Activated naive CD4-positive, alpha-beta T cell treated with anti-CD3 and anti-CD28 coated beads, Interleukin-2, amount 50 U/mL, for 24 hours (primary cell): ENCODE data around the gene NFAM1.

Source experiments
- H3K27ac Mint-ChIP-seq: one replicate; pipeline ENCODE4 v1.8.0; 2021; ENCODE audit warnings: mild to moderate bottlenecking, mixed read lengths
- H3K27me3 Mint-ChIP-seq: one replicate; pipeline ENCODE4 v1.8.0; 2021; ENCODE audit warnings: mixed read lengths
- H3K36me3 Mint-ChIP-seq: one replicate; pipeline ENCODE4 v1.8.0; 2021; ENCODE audit warnings: mixed read lengths
- H3K4me1 Mint-ChIP-seq: one replicate; pipeline ENCODE4 v1.8.0; 2021; ENCODE audit warnings: mixed read lengths
- H3K4me3 Mint-ChIP-seq: one replicate; pipeline ENCODE4 v1.8.0; 2021; ENCODE audit warnings: mild to moderate bottlenecking, mixed read lengths
- H3K9me3 Mint-ChIP-seq: one replicate; pipeline ENCODE4 v1.8.0; 2021; ENCODE audit warnings: mixed read lengths

NFAM1 gene

GRCh38 chr22:42408810-42409529, 23.2 kb downstream of the NFAM1 start:
- H3K4me3 Mint-ChIP-seq = no peak overlapping the region
- H3K27me3 Mint-ChIP-seq = no peaks in the 10 kb centered on the region
- no peaks in the 10 kb centered on the region for H3K9me3 Mint-ChIP-seq
- no peak overlapping the region for H3K27ac Mint-ChIP-seq
- no peaks in the 10 kb centered on the region for H3K36me3 Mint-ChIP-seq
- H3K4me1 Mint-ChIP-seq = no peaks in the 10 kb centered on the region

- no peaks in the 10 kb centered on the region for H3K4me1 Mint-ChIP-seq
- no peaks in the 10 kb centered on the region for H3K9me3 Mint-ChIP-seq
- no peaks in the 10 kb centered on the region for H3K36me3 Mint-ChIP-seq
- H3K27ac Mint-ChIP-seq = no peak overlapping the region
- H3K4me3 Mint-ChIP-seq = no peak overlapping the region
- no peaks in the 10 kb centered on the region for H3K27me3 Mint-ChIP-seq
Observed at GRCh38 chr22:42408276-42408675, 23.9 kb downstream of the NFAM1 start.

- H3K4me1 Mint-ChIP-seq = no peaks in the 10 kb centered on the region
- H3K36me3 Mint-ChIP-seq = no peaks in the 10 kb centered on the region
- no peak overlapping the region for H3K4me3 Mint-ChIP-seq
- no peak overlapping the region for H3K27ac Mint-ChIP-seq
- H3K9me3 Mint-ChIP-seq = no peaks in the 10 kb centered on the region
- no peaks in the 10 kb centered on the region for H3K27me3 Mint-ChIP-seq
Observed at GRCh38 chr22:42404266-42404665, 27.9 kb downstream of the NFAM1 start.

GRCh38 chr22:42401535-42402334, 30.5 kb downstream of the NFAM1 start:
- peaks cover 5% of the 10 kb centered on the region for H3K4me1 Mint-ChIP-seq
- H3K27me3 Mint-ChIP-seq = no peaks in the 10 kb centered on the region
- H3K27ac Mint-ChIP-seq = no peak overlapping the region
- no peaks in the 10 kb centered on the region for H3K36me3 Mint-ChIP-seq
- H3K9me3 Mint-ChIP-seq = no peaks in the 10 kb centered on the region
- H3K4me3 Mint-ChIP-seq = no peak overlapping the region

GRCh38 chr22:42400811-42401534, 31.2 kb downstream of the NFAM1 start:
- no peaks in the 10 kb centered on the region for H3K27me3 Mint-ChIP-seq
- H3K4me1 Mint-ChIP-seq = peaks cover 11% of the 10 kb centered on the region
- no peak overlapping the region for H3K27ac Mint-ChIP-seq
- no peak overlapping the region for H3K4me3 Mint-ChIP-seq
- H3K36me3 Mint-ChIP-seq = no peaks in the 10 kb centered on the region
- no peaks in the 10 kb centered on the region for H3K9me3 Mint-ChIP-seq

GRCh38 chr22:42399315-42400271, 32.6 kb downstream of the NFAM1 start:
- Mint-ChIP-seq H3K9me3 (no peaks in the 10 kb centered on the region), H3K36me3 (no peaks in the 10 kb centered on the region), H3K4me1 (peaks cover 12% of the 10 kb centered on the region), H3K27ac (no peak overlapping the region), H3K4me3 (no peak overlapping the region), H3K27me3 (no peaks in the 10 kb centered on the region)

GRCh38 chr22:42397332-42398249, 34.6 kb downstream of the NFAM1 start:
- Mint-ChIP-seq H3K36me3 (no peaks in the 10 kb centered on the region), H3K27ac (no peak overlapping the region), H3K4me1 (peaks cover 12% of the 10 kb centered on the region), H3K9me3 (no peaks in the 10 kb centered on the region), H3K27me3 (no peaks in the 10 kb centered on the region), H3K4me3 (no peak overlapping the region)

GRCh38 chr22:42396621-42397331, 35.4 kb downstream of the NFAM1 start:
- Mint-ChIP-seq H3K36me3 (no peaks in the 10 kb centered on the region), H3K9me3 (no peaks in the 10 kb centered on the region), H3K27me3 (no peaks in the 10 kb centered on the region), H3K4me1 (peaks cover 12% of the 10 kb centered on the region), H3K27ac (no peak overlapping the region), H3K4me3 (no peak overlapping the region)

GRCh38 chr22:42389143-42389542, 43.1 kb downstream of the NFAM1 start:
- Mint-ChIP-seq H3K4me1 (no peaks in the 10 kb centered on the region), H3K27ac (no peak overlapping the region), H3K27me3 (no peaks in the 10 kb centered on the region), H3K4me3 (no peak overlapping the region), H3K36me3 (no peaks in the 10 kb centered on the region), H3K9me3 (no peaks in the 10 kb centered on the region)

GRCh38 chr22:42388130-42388797, 43.9 kb downstream of the NFAM1 start:
- Mint-ChIP-seq H3K27me3 (no peaks in the 10 kb centered on the region), H3K4me1 (no peaks in the 10 kb centered on the region), H3K27ac (no peak overlapping the region), H3K36me3 (no peaks in the 10 kb centered on the region), H3K4me3 (no peak overlapping the region), H3K9me3 (no peaks in the 10 kb centered on the region)

GRCh38 chr22:42387631-42388030, 44.6 kb downstream of the NFAM1 start:
- Mint-ChIP-seq H3K4me1 (no peaks in the 10 kb centered on the region), H3K36me3 (no peaks in the 10 kb centered on the region), H3K9me3 (no peaks in the 10 kb centered on the region), H3K27me3 (no peaks in the 10 kb centered on the region), H3K27ac (no peak overlapping the region), H3K4me3 (no peak overlapping the region)

- H3K27me3 Mint-ChIP-seq = no peaks in the 10 kb centered on the region
- H3K4me3 Mint-ChIP-seq = no peak overlapping the region
- H3K36me3 Mint-ChIP-seq = no peaks in the 10 kb centered on the region
- H3K4me1 Mint-ChIP-seq = no peaks in the 10 kb centered on the region
- H3K27ac Mint-ChIP-seq = no peak overlapping the region
- H3K9me3 Mint-ChIP-seq = no peaks in the 10 kb centered on the region
Observed at GRCh38 chr22:42385696-42386095, 46.5 kb downstream of the NFAM1 start.

GRCh38 chr22:42384506-42384905, 47.7 kb downstream of the NFAM1 start:
- Mint-ChIP-seq H3K4me3 (no peak overlapping the region), H3K4me1 (no peaks in the 10 kb centered on the region), H3K36me3 (no peaks in the 10 kb centered on the region), H3K27me3 (no peaks in the 10 kb centered on the region), H3K27ac (no peak overlapping the region), H3K9me3 (no peaks in the 10 kb centered on the region)
